Activated naive CD8-positive, alpha-beta T cell treated with anti-CD3 and anti-CD28 coated beads, Interleukin-2, amount 50 U/mL, for 24 hours (primary cell): ENCODE data around the gene RUBCN.
"Not testable (repeated sequence)": the region's sequence is repeated elsewhere in the genome, so short reads cannot be mapped to it uniquely, and the experiment has no call there.

Experiments used
- ATAC-seq: fragments of 150-1000 bp; cut with Tn5 transposase; one replicate; pipeline ENCODE4 v1.10.0; 2021
- DNase-seq: peaks from one replicate; pipeline ENCODE4 v3.0.0; 2021
- H3K27ac Mint-ChIP-seq: one replicate; pipeline ENCODE4 v1.8.0; 2021; ENCODE audit warnings: mild to moderate bottlenecking, mixed read lengths
- H3K27me3 Mint-ChIP-seq: one replicate; pipeline ENCODE4 v1.8.0; 2021; ENCODE audit warnings: mixed read lengths
- H3K36me3 Mint-ChIP-seq: one replicate; pipeline ENCODE4 v1.8.0; 2021; ENCODE audit warnings: low read depth, mixed read lengths
- H3K4me1 Mint-ChIP-seq: one replicate; pipeline ENCODE4 v1.8.0; 2021; ENCODE audit warnings: mixed read lengths
- H3K4me3 Mint-ChIP-seq: one replicate; pipeline ENCODE4 v1.8.0; 2021; ENCODE audit warnings: mild to moderate bottlenecking, moderate library complexity, mixed read lengths
- H3K9me3 Mint-ChIP-seq: one replicate; pipeline ENCODE4 v1.8.0; 2021; ENCODE audit warnings: mixed read lengths

The RUBCN gene

GRCh38 chr3:197748597-197749314, 12.1 kb upstream of the RUBCN start:
- ATAC-seq (no peak), DNase-seq (no peak)

GRCh38 chr3:197746801-197747237, 10.1 kb upstream of the RUBCN start:
- Mint-ChIP-seq H3K27me3 (no peaks in the 10 kb centered on the region), H3K9me3 (no peaks in the 10 kb centered on the region), H3K4me1 (peaks cover 22% of the 10 kb centered on the region), H3K27ac (no peak overlapping the region), H3K36me3 (no peaks in the 10 kb centered on the region), H3K4me3 (no peak overlapping the region)
- no peak for DNase-seq
- no peak for ATAC-seq

More at GRCh38 chr3:197748597-197749314, 12.1 kb upstream of the RUBCN start:
- peak overlapping the region; percentile 87 for H3K27ac Mint-ChIP-seq
- no peaks in the 10 kb centered on the region for H3K36me3 Mint-ChIP-seq
- H3K27me3 Mint-ChIP-seq, result no peaks in the 10 kb centered on the region
- peaks cover 35% of the 10 kb centered on the region for H3K4me1 Mint-ChIP-seq
- H3K4me3 Mint-ChIP-seq, result peak overlapping the region; percentile 86
- no peaks in the 10 kb centered on the region for H3K9me3 Mint-ChIP-seq

- Mint-ChIP-seq H3K9me3 (no peaks in the 10 kb centered on the region), H3K36me3 (no peaks in the 10 kb centered on the region), H3K27ac (no peak overlapping the region), H3K27me3 (no peaks in the 10 kb centered on the region), H3K4me1 (peaks cover 17% of the 10 kb centered on the region), H3K4me3 (no peak overlapping the region)
- DNase-seq (no peak), ATAC-seq (no peak)
Observed at GRCh38 chr3:197746209-197746608, 9.5 kb upstream of the RUBCN start.

- DNase-seq, result no peak
- Mint-ChIP-seq H3K36me3 (no peaks in the 10 kb centered on the region), H3K4me1 (peaks cover 7% of the 10 kb centered on the region), H3K4me3 (no peak overlapping the region), H3K9me3 (no peaks in the 10 kb centered on the region), H3K27ac (no peak overlapping the region), H3K27me3 (no peaks in the 10 kb centered on the region)
- no peak for ATAC-seq
Observed at GRCh38 chr3:197742787-197743186, 6.1 kb upstream of the RUBCN start.

GRCh38 chr3:197737749-197738462, 1.2 kb upstream of the RUBCN start:
- Mint-ChIP-seq H3K4me1 (peaks cover 39% of the 10 kb centered on the region), H3K9me3 (no peaks in the 10 kb centered on the region), H3K27ac (no peak overlapping the region), H3K36me3 (peaks cover 6% of the 10 kb centered on the region), H3K4me3 (peak overlapping the region; percentile 92), H3K27me3 (no peaks in the 10 kb centered on the region)
- DNase-seq, result no peak
- ATAC-seq, result no peak

GRCh38 chr3:197737319-197737649, 580 bp upstream of the RUBCN start:
- Mint-ChIP-seq H3K9me3 (no peaks in the 10 kb centered on the region), H3K4me1 (peaks cover 40% of the 10 kb centered on the region), H3K36me3 (peaks cover 6% of the 10 kb centered on the region), H3K4me3 (peak overlapping the region; percentile 92), H3K27ac (peak overlapping the region; percentile 87), H3K27me3 (no peaks in the 10 kb centered on the region)
- ATAC-seq, result no peak
- no peak for DNase-seq

GRCh38 chr3:197736010-197736490, 654 bp downstream of the RUBCN start:
- H3K9me3 Mint-ChIP-seq, result no peaks in the 10 kb centered on the region
- peak overlapping the region; percentile 82 for H3K27ac Mint-ChIP-seq
- H3K36me3 Mint-ChIP-seq, result peaks cover 6% of the 10 kb centered on the region
- no peaks in the 10 kb centered on the region for H3K27me3 Mint-ChIP-seq
- peak; percentile 62 for DNase-seq
- peak overlapping the region; percentile 92 for H3K4me3 Mint-ChIP-seq
- peak; percentile 29 for ATAC-seq
- H3K4me1 Mint-ChIP-seq, result peaks cover 45% of the 10 kb centered on the region

- H3K4me3 Mint-ChIP-seq, result peak overlapping the region; percentile 60
- H3K27me3 Mint-ChIP-seq, result no peaks in the 10 kb centered on the region
- no peaks in the 10 kb centered on the region for H3K9me3 Mint-ChIP-seq
- H3K36me3 Mint-ChIP-seq, result peaks cover 9% of the 10 kb centered on the region
- ATAC-seq (no peak), DNase-seq (no peak)
- peaks cover 52% of the 10 kb centered on the region for H3K4me1 Mint-ChIP-seq
- peak overlapping the region; percentile 56 for H3K27ac Mint-ChIP-seq
Observed at GRCh38 chr3:197734667-197735318, 1.9 kb downstream of the RUBCN start.

- H3K27ac Mint-ChIP-seq, result no peak overlapping the region
- no peaks in the 10 kb centered on the region for H3K27me3 Mint-ChIP-seq
- ATAC-seq, result no peak
- DNase-seq, result no peak
- peaks cover 14% of the 10 kb centered on the region for H3K36me3 Mint-ChIP-seq
- H3K4me3 Mint-ChIP-seq, result no peak overlapping the region
- H3K9me3 Mint-ChIP-seq, result no peaks in the 10 kb centered on the region
- peaks cover 55% of the 10 kb centered on the region for H3K4me1 Mint-ChIP-seq
Observed at GRCh38 chr3:197733042-197733441, 3.7 kb downstream of the RUBCN start.

- H3K4me3 Mint-ChIP-seq, H3K27ac Mint-ChIP-seq, H3K27me3 Mint-ChIP-seq, ATAC-seq, DNase-seq, H3K9me3 Mint-ChIP-seq: not testable (repeated sequence)
- Mint-ChIP-seq H3K36me3 (peaks cover 14% of the 10 kb centered on the region), H3K4me1 (peaks cover 45% of the 10 kb centered on the region)
Observed at GRCh38 chr3:197731483-197731882, 5.2 kb downstream of the RUBCN start.

GRCh38 chr3:197730770-197731169, 5.9 kb downstream of the RUBCN start:
- H3K27me3 Mint-ChIP-seq, H3K4me3 Mint-ChIP-seq, ATAC-seq, H3K9me3 Mint-ChIP-seq, DNase-seq, H3K27ac Mint-ChIP-seq: not testable (repeated sequence)
- Mint-ChIP-seq H3K36me3 (peaks cover 14% of the 10 kb centered on the region), H3K4me1 (peaks cover 42% of the 10 kb centered on the region)

- Mint-ChIP-seq H3K9me3 (no peaks in the 10 kb centered on the region), H3K4me1 (peaks cover 37% of the 10 kb centered on the region), H3K27ac (no peak overlapping the region), H3K36me3 (peaks cover 14% of the 10 kb centered on the region), H3K27me3 (no peaks in the 10 kb centered on the region), H3K4me3 (no peak overlapping the region)
- DNase-seq (no peak), ATAC-seq (peak; percentile 28)
Observed at GRCh38 chr3:197730200-197730599, 6.5 kb downstream of the RUBCN start.

- ATAC-seq (no peak), DNase-seq (no peak)
- Mint-ChIP-seq H3K4me1 (peaks cover 22% of the 10 kb centered on the region), H3K9me3 (peaks cover 1% of the 10 kb centered on the region), H3K27ac (no peak overlapping the region), H3K27me3 (no peaks in the 10 kb centered on the region), H3K36me3 (peaks cover 11% of the 10 kb centered on the region), H3K4me3 (no peak overlapping the region)
Observed at GRCh38 chr3:197728487-197728886, 8.2 kb downstream of the RUBCN start.

GRCh38 chr3:197727878-197728277, 8.8 kb downstream of the RUBCN start:
- Mint-ChIP-seq H3K4me1 (peaks cover 22% of the 10 kb centered on the region), H3K36me3 (peaks cover 12% of the 10 kb centered on the region)
- H3K27me3 Mint-ChIP-seq, H3K27ac Mint-ChIP-seq, DNase-seq, H3K9me3 Mint-ChIP-seq, H3K4me3 Mint-ChIP-seq: not testable (repeated sequence)
- peak; percentile 33 for ATAC-seq

- peaks cover 24% of the 10 kb centered on the region for H3K36me3 Mint-ChIP-seq
Observed at GRCh38 chr3:197722734-197723133, 14.0 kb downstream of the RUBCN start.

More at GRCh38 chr3:197722734-197723133, 14.0 kb downstream of the RUBCN start:
- Mint-ChIP-seq H3K27me3 (no peaks in the 10 kb centered on the region), H3K4me3 (no peak overlapping the region), H3K27ac (no peak overlapping the region), H3K9me3 (peaks cover 14% of the 10 kb centered on the region), H3K4me1 (peaks cover 3% of the 10 kb centered on the region)
- ATAC-seq (no peak), DNase-seq (no peak)
